Mesenchymal stem cell (in vitro differentiated cells and primary cell): ENCODE measurements around the gene STARD3.

ENCODE experiments used
- DNase-seq: peaks from one replicate; pipeline ENCODE4 v3.0.0-alpha.2; 2013
- H2AFZ ChIP-seq: one replicate; pipeline ENCODE4 v1.6.1; 2013; ENCODE audit warnings: low read depth, mild to moderate bottlenecking, control low read depth, inconsistent platforms, low read length, moderate library complexity
- H2AK5ac ChIP-seq: 2 replicates; pipeline ENCODE4 v1.6.1; 2013; ENCODE audit warnings: low read length, moderate library complexity, mild to moderate bottlenecking, inconsistent platforms; ENCODE audit not compliant: severe bottlenecking
- H2BK120ac ChIP-seq: one replicate; pipeline ENCODE4 v1.6.1; 2013; ENCODE audit warnings: low read depth, mild to moderate bottlenecking, inconsistent platforms, low read length, moderate library complexity
- H2BK12ac ChIP-seq, 2 experiments: one replicate each; pipeline ENCODE4 v1.6.1; 2013; ENCODE audit warnings: inconsistent platforms in 2 of 2, low read length in 2 of 2, mild to moderate bottlenecking in 2 of 2, moderate library complexity in 2 of 2, control low read depth in 1 of 2
- H2BK15ac ChIP-seq: one replicate; pipeline ENCODE4 v1.6.1; 2013; ENCODE audit warnings: mild to moderate bottlenecking, low read depth, inconsistent platforms; ENCODE audit not compliant: poor library complexity, severe bottlenecking
- H2BK5ac ChIP-seq: 2 replicates; pipeline ENCODE4 v1.6.1; 2013; ENCODE audit warnings: low read depth, mild to moderate bottlenecking, low read length, control low read depth, inconsistent platforms; ENCODE audit not compliant: poor library complexity, severe bottlenecking
- H3K14ac ChIP-seq, 2 experiments: one replicate each; pipeline ENCODE4 v1.6.1; 2013; ENCODE audit warnings: inconsistent platforms in 2 of 2, low read length in 2 of 2, control low read depth in 1 of 2, mild to moderate bottlenecking in 1 of 2, moderate library complexity in 1 of 2
- H3K18ac ChIP-seq, 2 experiments: one replicate each; pipeline ENCODE4 v1.6.1; 2013; ENCODE audit warnings: inconsistent platforms in 2 of 2, low read length in 2 of 2, control low read depth in 1 of 2, low read depth in 1 of 2, mild to moderate bottlenecking in 1 of 2
- H3K23ac ChIP-seq, 2 experiments: one replicate each; pipeline ENCODE4 v1.6.1; 2013; ENCODE audit warnings: inconsistent platforms in 2 of 2, low read length in 2 of 2, mild to moderate bottlenecking in 2 of 2, moderate library complexity in 2 of 2, control low read depth in 1 of 2
- H3K27ac ChIP-seq: 2 replicates; pipeline ENCODE4 v1.5.1; 2013; ENCODE audit warnings: mild to moderate bottlenecking, moderate library complexity, low read length, control low read depth, inconsistent platforms; ENCODE audit not compliant: poor library complexity, severe bottlenecking
- H3K27me3 ChIP-seq, 2 experiments: 2 replicates each; pipeline versions ENCODE4 v1.6.1 to v1.7.0; 2013; ENCODE audit warnings: low read length in 2 of 2, mild to moderate bottlenecking in 2 of 2, moderate library complexity in 2 of 2, control low read depth in 1 of 2, inconsistent platforms in 1 of 2; ENCODE audit not compliant: control insufficient read depth in 1 of 2, insufficient read depth in 1 of 2
- H3K36me3 ChIP-seq, 2 experiments: 2 replicates each; pipeline versions ENCODE4 v1.6.1 to v1.7.0; 2013; ENCODE audit warnings: low read length in 2 of 2, control low read depth in 1 of 2, inconsistent platforms in 1 of 2, low read depth in 1 of 2, mild to moderate bottlenecking in 1 of 2; ENCODE audit not compliant: insufficient read depth in 2 of 2, control insufficient read depth in 1 of 2
- H3K4ac ChIP-seq, 2 experiments: one replicate each; pipeline ENCODE4 v1.6.1; 2013; ENCODE audit warnings: inconsistent platforms in 2 of 2, low read length in 2 of 2, mild to moderate bottlenecking in 2 of 2, moderate library complexity in 2 of 2, control low read depth in 1 of 2, low read depth in 1 of 2
- H3K4me1 ChIP-seq: 2 replicates; pipeline ENCODE4 v1.6.1; 2013; ENCODE audit warnings: low read depth, low read length, control low read depth; ENCODE audit not compliant: control insufficient read depth, insufficient read depth
- H3K4me2 ChIP-seq: 2 replicates; pipeline ENCODE4 v1.6.1; 2013; ENCODE audit warnings: low read length, mild to moderate bottlenecking, inconsistent platforms; ENCODE audit not compliant: poor library complexity, severe bottlenecking
- H3K4me3 ChIP-seq, 2 experiments: 2 replicates each; pipeline versions ENCODE4 v1.5.1 to v1.7.0; 2013; ENCODE audit warnings: low read length in 2 of 2, mild to moderate bottlenecking in 2 of 2, control low read depth in 1 of 2, low read depth in 1 of 2; ENCODE audit not compliant: insufficient read depth in 1 of 2
- H3K79me1 ChIP-seq: replicated peaks from 2 replicates; pipeline ENCODE4 v1.6.1; 2013; ENCODE audit warnings: mild to moderate bottlenecking, control low read depth, low read length, inconsistent platforms; ENCODE audit not compliant: poor library complexity, severe bottlenecking
- H3K9ac ChIP-seq: 2 replicates; pipeline ENCODE4 v1.7.0; 2013; ENCODE audit warnings: mild to moderate bottlenecking, low read length, moderate library complexity
- H3K9me3 ChIP-seq: 2 replicates; pipeline ENCODE4 v1.7.0; 2013; ENCODE audit warnings: mild to moderate bottlenecking, low read length; ENCODE audit not compliant: control insufficient read depth
- H4K8ac ChIP-seq: one replicate; pipeline ENCODE4 v1.6.1; 2013; ENCODE audit warnings: inconsistent platforms, mild to moderate bottlenecking, low read length, moderate library complexity
- H4K91ac ChIP-seq: one replicate; pipeline ENCODE4 v1.6.1; 2013; ENCODE audit warnings: mild to moderate bottlenecking, low read length, inconsistent platforms
- WGBS: methylation state at CpG from one replicate; pipeline ENCODE4 v1.1.7; 2013; ENCODE audit warnings: mixed read lengths; 5-methylcytosine and 5-hydroxymethylcytosine counted together

STARD3 gene

DNA sequence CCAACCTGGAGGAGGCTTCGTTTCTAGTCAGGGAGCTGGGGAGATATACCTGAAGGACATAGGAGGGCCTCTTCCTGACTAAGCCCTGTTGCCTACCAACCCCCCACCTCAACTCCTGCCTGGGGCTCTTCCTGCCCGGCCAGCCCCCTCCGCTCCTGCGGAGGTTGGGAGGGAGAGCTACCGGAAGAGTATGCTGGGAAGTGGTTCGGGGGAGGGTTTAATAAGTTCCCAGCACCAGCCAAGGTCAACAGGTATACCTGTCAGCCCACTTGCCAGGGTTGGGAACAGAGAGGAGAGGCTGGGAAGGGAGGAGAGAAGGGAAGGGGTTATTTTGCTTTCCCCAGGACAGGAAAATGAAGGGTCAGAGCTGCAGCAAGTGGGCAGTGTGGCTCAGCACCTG is 5.5 kb upstream of the STARD3 start:
- H3K23ac ChIP-seq: no peak overlapping the region
- H3K79me1 ChIP-seq: no peaks in the 10 kb centered on the region
- H3K36me3 ChIP-seq: no peaks in the 10 kb centered on the region
- no peak overlapping the region for H3K27ac ChIP-seq
- H2AK5ac ChIP-seq: no peak overlapping the region
- no peak overlapping the region for H2BK5ac ChIP-seq
- no peak overlapping the region for H3K18ac ChIP-seq
- peaks cover 55 to 60% of the 10 kb centered on the region in 2 experiments for H3K27me3 ChIP-seq
- no peak overlapping the region for H2BK120ac ChIP-seq
- no peak overlapping the region for H3K14ac ChIP-seq
- H3K9ac ChIP-seq: no peak overlapping the region
- H4K8ac ChIP-seq: no peak overlapping the region
- H3K4ac ChIP-seq: no peak overlapping the region
- no peak overlapping the region for H4K91ac ChIP-seq
- peaks cover 21% of the 10 kb centered on the region for H3K4me1 ChIP-seq
- H3K9me3 ChIP-seq: no peaks in the 10 kb centered on the region
- H2BK15ac ChIP-seq: no peak overlapping the region
- H2BK12ac ChIP-seq: no peak overlapping the region
- H3K4me2 ChIP-seq: no peak overlapping the region
- no peak for DNase-seq
- no peak overlapping the region for H3K4me3 ChIP-seq
- 13% methylated on average over 4 of the region's 6 CpGs for WGBS
- H2AFZ ChIP-seq: no peak overlapping the region

DNA sequence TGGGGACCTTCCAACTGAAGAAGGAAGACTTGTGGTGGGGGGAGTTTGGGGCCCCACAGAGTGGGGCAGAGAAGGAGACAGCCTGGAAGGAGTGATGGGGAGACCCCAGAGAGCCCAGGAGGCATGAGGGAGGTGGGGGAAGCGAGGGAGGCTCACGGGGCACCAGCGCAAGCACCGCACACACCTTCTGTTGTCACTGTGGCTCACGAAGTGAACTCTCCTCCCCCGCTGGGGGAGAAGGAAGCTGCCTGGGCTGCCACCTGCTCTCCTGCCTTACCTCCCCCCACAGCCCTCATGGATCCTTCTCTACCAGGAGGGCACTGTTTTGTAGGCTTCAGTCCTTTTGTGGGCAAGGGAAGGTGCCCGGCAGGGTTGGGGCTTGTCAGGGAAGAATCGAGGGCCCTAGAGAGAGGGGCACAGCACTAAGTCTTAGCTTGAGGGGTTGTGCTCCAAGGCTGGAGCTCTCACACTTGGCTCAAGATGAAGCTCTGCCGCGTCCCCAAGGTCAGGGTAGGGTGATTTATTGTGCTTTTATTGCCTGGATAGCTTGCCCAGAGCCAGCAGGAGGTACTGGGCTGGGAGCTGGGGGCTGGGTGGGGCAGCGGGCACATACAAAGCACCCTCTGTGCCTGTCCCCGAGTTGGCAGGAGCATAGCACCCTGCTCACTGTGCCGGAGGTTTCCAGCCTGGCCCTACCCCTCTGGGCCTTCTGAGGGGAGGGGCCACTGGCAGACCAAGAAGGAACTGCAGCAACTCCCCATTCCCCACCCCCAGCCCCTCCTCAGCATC is 4.6 kb upstream of the STARD3 start:
- H3K27ac ChIP-seq: no peak overlapping the region
- H2BK5ac ChIP-seq: no peak overlapping the region
- peaks cover 14% of the 10 kb centered on the region for H3K4me1 ChIP-seq
- no peak overlapping the region for H3K18ac ChIP-seq
- no peak overlapping the region for H2BK120ac ChIP-seq
- H3K4me3 ChIP-seq: no peak overlapping the region
- no peak overlapping the region for H3K23ac ChIP-seq
- H2BK15ac ChIP-seq: no peak overlapping the region
- 67% methylated on average over 13 of the region's 13 CpGs for WGBS
- H4K8ac ChIP-seq: no peak overlapping the region
- no peak overlapping the region for H3K4me2 ChIP-seq
- H3K9ac ChIP-seq: no peak overlapping the region
- no peak overlapping the region for H2AFZ ChIP-seq
- peaks cover under 1% of the 10 kb centered on the region for H3K79me1 ChIP-seq
- no peak overlapping the region for H3K14ac ChIP-seq
- H2AK5ac ChIP-seq: no peak overlapping the region
- H3K9me3 ChIP-seq: no peaks in the 10 kb centered on the region
- H4K91ac ChIP-seq: no peak overlapping the region
- H2BK12ac ChIP-seq: no peak overlapping the region
- H3K27me3 ChIP-seq: peaks cover 49 to 50% of the 10 kb centered on the region in 2 experiments
- no peaks in the 10 kb centered on the region for H3K36me3 ChIP-seq
- no peak overlapping the region for H3K4ac ChIP-seq
- no peak for DNase-seq

DNA sequence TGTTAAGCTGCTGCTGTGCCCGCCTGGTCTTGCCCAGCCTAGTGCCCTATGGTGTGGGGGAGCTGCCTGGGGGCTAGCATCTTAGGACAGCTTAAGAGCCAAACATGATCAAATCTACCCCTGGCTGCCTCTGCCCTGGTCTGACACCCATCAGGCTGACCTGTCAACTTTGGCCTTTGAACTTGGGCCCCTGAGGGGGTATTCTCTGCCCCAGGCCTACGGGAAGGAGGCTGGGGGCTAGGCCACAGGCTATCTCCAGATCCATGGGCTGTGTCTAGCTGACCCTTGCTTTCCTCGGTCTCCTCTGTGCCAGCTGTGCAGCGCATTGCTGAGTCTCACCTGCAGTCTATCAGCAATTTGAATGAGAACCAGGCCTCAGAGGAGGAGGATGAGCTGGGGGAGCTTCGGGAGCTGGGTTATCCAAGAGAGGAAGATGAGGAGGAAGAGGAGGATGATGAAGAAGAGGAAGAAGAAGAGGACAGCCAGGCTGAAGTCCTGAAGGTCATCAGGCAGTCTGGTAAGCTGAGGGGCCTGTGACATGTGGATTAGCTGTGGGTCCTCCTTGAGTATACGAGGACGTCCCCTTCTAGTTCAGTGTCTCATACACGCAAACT is 3.3 kb upstream of the STARD3 start:
- Histone ChIP-seq H2AFZ (no peak overlapping the region), H2BK15ac (no peak overlapping the region), H3K18ac (no peak overlapping the region), H3K27ac (no peak overlapping the region), H2BK5ac (no peak overlapping the region), H3K4me3 (no peak overlapping the region), H4K8ac (no peak overlapping the region), H2BK12ac (no peak overlapping the region), H2BK120ac (no peak overlapping the region), H4K91ac (no peak overlapping the region), H3K14ac (no peak overlapping the region), H3K4ac (no peak overlapping the region), H3K79me1 (peaks cover 11% of the 10 kb centered on the region), H3K4me1 (peaks cover 17% of the 10 kb centered on the region), H2AK5ac (no peak overlapping the region), H3K4me2 (no peak overlapping the region), H3K9me3 (no peaks in the 10 kb centered on the region), H3K36me3 (no peaks in the 10 kb centered on the region), H3K23ac (no peak overlapping the region), H3K27me3 (peaks cover 36 to 38% of the 10 kb centered on the region in 2 experiments), H3K9ac (no peak overlapping the region)
- DNase-seq: no peak
- 68% methylated on average over 8 of the region's 8 CpGs for WGBS

DNA sequence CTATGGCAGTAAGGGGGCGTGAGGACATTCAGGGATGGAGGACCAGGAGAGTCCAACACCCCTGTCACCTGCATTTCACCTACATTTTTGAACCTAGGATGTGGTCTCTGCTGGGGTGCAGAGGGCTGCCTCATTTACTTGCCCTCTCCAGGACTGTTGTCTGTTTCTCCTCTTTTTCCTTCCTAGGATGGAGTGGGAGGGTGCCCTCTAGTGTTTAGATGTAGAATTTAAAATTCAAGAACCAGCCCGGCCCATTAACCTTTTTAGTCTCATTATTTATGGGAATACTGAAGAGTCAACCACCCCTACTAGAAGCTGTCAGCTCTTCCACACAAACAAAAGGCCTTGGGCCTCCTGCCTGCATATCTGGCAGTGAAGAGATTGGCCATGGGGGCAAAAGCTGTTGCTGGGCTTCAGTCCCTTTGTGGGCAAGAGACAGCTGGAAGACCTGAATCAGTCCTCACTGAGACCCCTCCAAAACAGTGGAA is 2.5 kb upstream of the STARD3 start:
- H3K4me3 ChIP-seq: no peak overlapping the region
- no peak overlapping the region for H2AFZ ChIP-seq
- no peak overlapping the region for H3K18ac ChIP-seq
- H3K4me1 ChIP-seq: peaks cover 19% of the 10 kb centered on the region
- no peaks in the 10 kb centered on the region for H3K36me3 ChIP-seq
- H2BK12ac ChIP-seq: no peak overlapping the region
- no peak overlapping the region for H3K4me2 ChIP-seq
- H3K27ac ChIP-seq: no peak overlapping the region
- no peak overlapping the region for H4K8ac ChIP-seq
- H3K23ac ChIP-seq: no peak overlapping the region
- H3K27me3 ChIP-seq: peaks cover 28 to 30% of the 10 kb centered on the region in 2 experiments
- no peak overlapping the region for H2BK15ac ChIP-seq
- peaks cover 12% of the 10 kb centered on the region for H3K79me1 ChIP-seq
- no peaks in the 10 kb centered on the region for H3K9me3 ChIP-seq
- H3K14ac ChIP-seq: no peak overlapping the region
- H2AK5ac ChIP-seq: no peak overlapping the region
- WGBS: 100% methylated on average over 1 of the region's 2 CpGs
- H2BK120ac ChIP-seq: no peak overlapping the region
- no peak overlapping the region for H4K91ac ChIP-seq
- no peak overlapping the region for H3K9ac ChIP-seq
- H2BK5ac ChIP-seq: no peak overlapping the region
- H3K4ac ChIP-seq: no peak overlapping the region
- DNase-seq: peak; percentile 56
